ENCODE measurements around the gene PPM1D.

DNA sequence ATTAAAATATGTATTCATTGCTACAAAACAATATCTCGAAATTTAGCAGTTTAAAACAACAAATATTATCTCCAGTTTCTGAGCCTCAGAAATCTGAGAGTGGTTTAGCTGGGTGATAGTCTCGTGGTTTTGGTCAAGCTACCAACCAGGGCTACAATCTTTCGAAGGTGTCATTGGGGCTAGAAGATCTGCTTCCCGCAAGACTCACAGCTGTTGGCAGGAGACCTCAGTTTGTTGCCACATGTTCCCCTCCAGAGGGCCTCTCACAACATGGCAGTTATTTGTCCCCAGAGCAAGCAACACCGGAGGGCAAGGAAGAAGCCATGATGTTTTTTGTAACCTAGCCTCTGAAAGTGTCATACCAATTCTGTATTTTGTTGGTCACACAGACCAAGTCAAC lies 65.6 kb downstream of the PPM1D start:
- no peak for TF ChIP-seq CTCF (IDR thresholded peaks at IDR 0.05)
- TF ChIP-seq EZH2 (IDR thresholded peaks at IDR 0.05; ENCODE audit: borderline replicate concordance, insufficient read depth, low read depth, low read length, poor library complexity, severe bottlenecking): no peak
